ENCODE results near the gene SLC1A2.

Gene SLC1A2

GRCh38 chr11:35348898-35349687 lies 70.3 kb downstream of the SLC1A2 start:
- DNase-seq (ENCODE audit: low read depth): no peak

- no peak for DNase-seq (ENCODE audit: low read depth)
Observed at GRCh38 chr11:35347921-35348331, 71.4 kb downstream of the SLC1A2 start.

DNA sequence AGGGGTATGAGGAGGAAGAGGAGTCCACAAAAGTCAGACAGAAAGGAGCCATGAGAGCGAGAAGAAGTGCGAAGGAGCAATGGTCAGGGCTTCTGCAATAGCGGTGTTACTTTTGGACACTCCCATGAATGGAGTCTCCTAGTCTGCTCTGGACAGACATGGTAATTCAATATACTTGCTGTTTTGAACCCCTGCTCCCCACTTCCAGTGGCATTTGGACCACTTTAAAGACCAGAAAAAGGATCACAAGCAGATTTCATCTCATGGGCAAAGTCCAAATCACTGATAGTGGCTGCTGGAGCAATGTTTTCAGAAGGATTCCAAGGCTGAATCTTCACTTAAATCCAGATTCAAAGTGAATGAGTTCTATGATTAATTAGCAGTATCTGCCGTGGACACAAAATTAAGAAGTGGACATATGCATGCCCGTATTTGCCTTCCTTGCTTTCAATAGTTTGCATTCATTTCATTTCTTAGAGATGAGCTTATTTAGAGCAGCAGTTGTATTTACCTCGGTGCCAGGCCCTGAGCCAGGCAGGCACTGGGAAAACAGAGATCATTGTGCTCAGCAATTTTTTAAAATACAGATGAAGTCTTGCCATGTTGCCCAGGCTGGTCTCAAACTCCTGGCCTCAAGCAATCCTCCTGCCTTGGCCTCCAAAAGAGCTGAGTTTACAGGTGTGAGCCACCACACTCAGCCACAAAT lies 72.0 kb downstream of the SLC1A2 start:
- DNase-seq (ENCODE audit: low read depth): no peak

- no peak for DNase-seq (ENCODE audit: low read depth)
Observed at GRCh38 chr11:35346472-35347156, 72.7 kb downstream of the SLC1A2 start.

DNA sequence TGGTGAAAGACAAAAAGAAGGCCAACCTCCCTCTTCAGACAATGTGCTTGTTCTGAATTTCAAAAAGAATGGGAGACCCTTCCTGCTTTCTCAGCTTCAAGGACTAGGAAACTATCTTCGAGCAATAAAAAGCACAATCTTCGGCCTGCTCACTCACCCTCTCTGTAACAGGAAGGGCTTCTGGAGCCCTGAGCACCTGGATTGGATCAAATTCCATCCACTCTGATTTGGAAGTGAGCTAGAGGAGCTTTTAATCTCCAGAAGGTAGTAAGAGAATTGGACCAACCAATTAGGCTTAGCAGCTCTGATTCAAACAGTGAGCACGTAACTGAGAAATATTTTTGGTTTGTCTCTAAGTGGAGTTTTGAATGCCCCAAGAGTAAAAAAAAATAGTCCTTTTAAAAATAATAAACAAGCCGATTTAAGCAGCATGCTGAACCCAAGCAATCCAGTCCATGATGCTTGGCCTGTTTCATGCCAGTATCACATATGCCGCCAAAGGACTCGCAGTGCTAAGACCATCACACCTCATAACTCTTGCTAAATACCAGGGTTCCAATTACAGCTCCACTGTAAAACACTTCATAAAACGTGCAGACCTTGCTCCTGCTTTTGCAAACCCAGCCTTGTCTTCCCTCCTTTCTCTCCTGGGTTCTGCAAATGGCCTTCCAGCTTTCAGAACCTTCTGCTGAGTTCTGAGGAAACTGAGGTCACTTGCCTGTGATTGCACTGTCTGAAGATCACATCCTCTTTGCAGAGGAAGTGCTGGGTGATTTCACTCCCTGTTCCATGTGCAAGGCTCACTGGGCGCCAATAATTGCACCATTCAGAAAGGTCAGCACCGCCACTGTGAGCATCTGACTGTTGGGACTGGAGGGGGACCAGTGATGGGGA lies 74.4 kb downstream of the SLC1A2 start:
- no peak for DNase-seq (ENCODE audit: low read depth)

DNA sequence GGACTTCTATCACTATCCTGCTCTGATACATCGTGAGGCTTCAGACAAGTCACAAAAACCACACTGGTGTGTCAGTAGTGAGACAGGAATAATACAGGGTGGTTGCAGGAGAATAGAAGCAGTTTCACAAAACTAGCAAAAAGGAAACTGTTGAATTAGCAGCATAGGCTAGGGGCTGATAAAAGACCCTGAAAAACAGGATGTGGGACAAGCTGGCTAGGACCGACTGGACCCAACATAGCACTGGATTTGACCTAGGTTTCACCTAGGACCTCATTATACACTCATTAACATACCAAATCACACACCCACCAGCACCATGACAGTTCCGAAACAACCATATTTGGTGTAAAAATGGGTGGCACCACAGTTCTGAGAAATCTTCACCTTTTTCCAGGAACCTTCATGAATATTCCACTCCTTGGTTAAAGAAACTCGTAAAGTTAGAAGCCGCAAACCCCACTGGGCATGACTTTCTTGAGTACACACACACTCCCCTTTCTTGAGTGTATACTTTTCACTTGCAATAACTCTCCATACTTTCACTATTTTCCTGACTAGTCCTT lies 76.2 kb downstream of the SLC1A2 start:
- peak; percentile 6 for DNase-seq (ENCODE audit: low read depth)

GRCh38 chr11:35340715-35341114 lies 78.6 kb downstream of the SLC1A2 start:
- no peak for DNase-seq (ENCODE audit: low read depth)

DNA sequence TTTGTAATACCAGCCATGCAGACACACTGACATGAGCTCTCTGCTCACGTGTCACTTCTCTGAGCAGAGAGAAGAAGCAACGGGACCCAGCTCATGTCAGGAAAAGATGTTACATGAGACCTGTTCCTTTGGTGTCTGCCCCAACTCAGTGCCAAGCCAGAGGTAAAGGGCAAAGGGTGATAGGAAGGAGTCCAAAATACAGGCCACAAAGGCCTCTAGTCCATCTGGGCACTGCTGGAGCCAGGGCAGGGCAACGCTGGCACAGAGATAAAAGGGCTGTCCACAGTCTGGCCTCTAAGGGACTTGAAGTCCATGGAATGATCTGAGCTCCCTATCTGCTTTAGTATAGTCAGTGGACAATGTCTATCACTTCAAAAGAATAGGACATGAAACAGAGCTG lies 79.3 kb downstream of the SLC1A2 start:
- no peak for DNase-seq (ENCODE audit: low read depth)

DNA sequence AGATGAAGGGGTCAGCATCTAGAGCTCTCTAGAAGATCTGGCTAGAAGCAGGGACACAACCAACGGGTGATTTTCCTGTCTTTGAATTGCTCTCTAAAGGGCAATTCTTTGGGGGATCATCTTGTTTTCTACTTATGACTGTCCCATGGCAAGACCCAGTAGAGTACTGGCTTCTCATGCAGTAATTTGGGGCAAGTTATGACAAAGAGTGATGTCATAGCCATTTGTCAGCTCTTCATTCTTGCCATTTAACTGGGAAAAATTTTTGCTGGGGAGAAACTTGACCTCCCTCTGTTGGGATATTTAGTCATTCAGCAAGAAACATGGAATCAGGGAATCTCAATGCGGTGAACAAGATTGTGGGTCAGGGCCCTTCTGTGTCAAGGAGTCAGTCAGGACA lies 80.4 kb downstream of the SLC1A2 start:
- DNase-seq (ENCODE audit: low read depth): no peak

DNA sequence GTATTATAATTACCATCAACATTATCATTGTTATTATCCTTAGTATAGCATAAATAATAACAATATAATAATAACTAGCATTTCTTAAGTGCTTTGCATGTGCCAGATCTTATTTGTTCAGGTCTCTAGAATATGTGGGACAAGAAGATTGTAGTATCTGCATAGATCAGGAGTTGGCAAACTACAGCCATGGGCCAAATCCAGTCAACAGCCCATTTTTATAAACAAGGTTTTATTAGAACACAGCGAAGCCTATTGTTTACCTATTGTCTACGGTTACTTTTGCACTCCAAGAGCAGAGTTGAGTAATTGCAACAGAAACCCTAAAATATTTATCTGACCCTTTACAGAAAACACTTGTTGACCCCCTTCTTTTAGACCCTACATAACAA lies 81.4 kb downstream of the SLC1A2 start:
- DNase-seq (ENCODE audit: low read depth): no peak

- DNase-seq (ENCODE audit: low read depth): no peak
Observed at GRCh38 chr11:35337136-35337913, 82.0 kb downstream of the SLC1A2 start.

- DNase-seq (ENCODE audit: low read depth): no peak
Observed at GRCh38 chr11:35336726-35337125, 82.6 kb downstream of the SLC1A2 start.

GRCh38 chr11:35335226-35335625 lies 84.1 kb downstream of the SLC1A2 start:
- no peak for DNase-seq (ENCODE audit: low read depth)

- no peak for DNase-seq (ENCODE audit: low read depth)
Observed at GRCh38 chr11:35334385-35335090, 84.8 kb downstream of the SLC1A2 start.

DNA sequence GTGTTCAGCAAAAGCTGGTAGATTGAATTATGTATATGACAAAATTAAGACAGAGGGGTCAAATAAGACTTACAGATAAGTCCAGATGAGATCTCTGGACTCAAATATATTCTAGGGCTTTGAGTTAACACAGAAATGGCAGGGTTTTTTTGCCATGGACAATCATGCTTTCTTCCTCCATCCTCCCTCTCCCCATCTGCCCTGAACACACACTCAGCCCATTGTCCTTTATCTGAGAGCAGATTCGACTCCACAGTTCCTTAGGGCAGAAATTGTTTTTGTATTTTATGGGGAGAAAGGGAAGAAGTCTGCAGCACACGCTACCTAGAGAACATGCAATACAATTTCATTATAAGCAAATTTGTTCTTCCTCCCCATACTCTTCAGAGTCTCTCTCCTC lies 86.8 kb downstream of the SLC1A2 start:
- no peak for DNase-seq (ENCODE audit: low read depth)

GRCh38 chr11:35330931-35331330 lies 88.4 kb downstream of the SLC1A2 start:
- peak; percentile 41 for DNase-seq (ENCODE audit: low read depth)

- no peak for DNase-seq (ENCODE audit: low read depth)
Observed at GRCh38 chr11:35330156-35330889, 89.0 kb downstream of the SLC1A2 start.

DNA sequence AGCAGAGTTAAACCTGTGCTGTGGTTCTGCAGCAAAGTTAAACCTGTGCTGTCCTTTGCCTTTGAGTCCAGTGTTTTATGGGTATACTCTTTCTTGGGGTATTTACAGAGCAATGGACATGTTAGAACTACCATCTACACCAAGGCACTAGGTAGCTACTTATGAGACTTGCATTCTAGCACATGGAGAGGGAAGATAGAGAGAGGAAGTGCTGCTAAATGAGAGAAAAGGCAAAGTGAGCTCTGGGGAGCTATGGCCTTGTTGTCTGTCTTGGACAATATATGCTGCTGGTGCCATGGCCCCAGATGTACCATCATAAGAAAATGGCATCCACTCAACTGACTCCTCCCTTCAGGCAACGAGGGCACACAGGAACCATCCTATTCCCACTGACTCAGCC lies 91.5 kb downstream of the SLC1A2 start:
- DNase-seq (ENCODE audit: low read depth): no peak

GRCh38 chr11:35326266-35326879 lies 93.0 kb downstream of the SLC1A2 start:
- DNase-seq (ENCODE audit: low read depth): no peak
